ENCODE results near the gene NAP1L1.

NAP1L1 gene

DNA sequence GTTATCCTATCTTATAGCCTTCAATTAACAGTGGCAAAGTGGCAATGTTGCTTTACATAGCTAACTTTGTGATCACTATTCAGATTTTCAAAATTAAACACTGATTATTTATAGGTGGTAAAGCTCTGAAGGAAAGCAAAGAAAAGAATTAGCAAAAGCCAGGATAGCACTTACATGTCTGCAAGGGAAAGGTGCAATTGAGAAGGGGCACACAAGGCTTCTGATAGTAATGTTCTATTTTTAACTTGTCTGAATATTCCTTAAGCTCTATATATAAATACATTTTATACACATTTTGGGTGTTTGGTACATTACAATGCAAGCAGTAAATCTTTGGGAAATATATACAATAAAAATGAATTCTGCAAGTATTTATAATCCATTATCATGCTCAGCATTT is 10.9 kb downstream of the NAP1L1 start:
- H3K27ac ChIP-seq, result no peak overlapping the region
- TF ChIP-seq, protein P1, sequence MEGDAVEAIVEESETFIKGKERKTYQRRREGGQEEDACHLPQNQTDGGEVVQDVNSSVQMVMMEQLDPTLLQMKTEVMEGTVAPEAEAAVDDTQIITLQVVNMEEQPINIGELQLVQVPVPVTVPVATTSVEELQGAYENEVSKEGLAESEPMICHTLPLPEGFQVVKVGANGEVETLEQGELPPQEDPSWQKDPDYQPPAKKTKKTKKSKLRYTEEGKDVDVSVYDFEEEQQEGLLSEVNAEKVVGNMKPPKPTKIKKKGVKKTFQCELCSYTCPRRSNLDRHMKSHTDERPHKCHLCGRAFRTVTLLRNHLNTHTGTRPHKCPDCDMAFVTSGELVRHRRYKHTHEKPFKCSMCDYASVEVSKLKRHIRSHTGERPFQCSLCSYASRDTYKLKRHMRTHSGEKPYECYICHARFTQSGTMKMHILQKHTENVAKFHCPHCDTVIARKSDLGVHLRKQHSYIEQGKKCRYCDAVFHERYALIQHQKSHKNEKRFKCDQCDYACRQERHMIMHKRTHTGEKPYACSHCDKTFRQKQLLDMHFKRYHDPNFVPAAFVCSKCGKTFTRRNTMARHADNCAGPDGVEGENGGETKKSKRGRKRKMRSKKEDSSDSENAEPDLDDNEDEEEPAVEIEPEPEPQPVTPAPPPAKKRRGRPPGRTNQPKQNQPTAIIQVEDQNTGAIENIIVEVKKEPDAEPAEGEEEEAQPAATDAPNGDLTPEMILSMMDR (IDR thresholded peaks at IDR 0.05; ENCODE audit: low read depth, low read length), result no peak
- H3K27me3 ChIP-seq (ENCODE audit: insufficient read depth, low read depth, severe bottlenecking), result no peaks in the 10 kb centered on the region
- peaks cover 48% of the 10 kb centered on the region for H3K36me3 ChIP-seq
- no peaks in the 10 kb centered on the region for H3K9me3 ChIP-seq (ENCODE audit: severe bottlenecking)
- no peak for DNase-seq
- no peak overlapping the region for H3K4me3 ChIP-seq (ENCODE audit: low read depth, low read length)

DNA sequence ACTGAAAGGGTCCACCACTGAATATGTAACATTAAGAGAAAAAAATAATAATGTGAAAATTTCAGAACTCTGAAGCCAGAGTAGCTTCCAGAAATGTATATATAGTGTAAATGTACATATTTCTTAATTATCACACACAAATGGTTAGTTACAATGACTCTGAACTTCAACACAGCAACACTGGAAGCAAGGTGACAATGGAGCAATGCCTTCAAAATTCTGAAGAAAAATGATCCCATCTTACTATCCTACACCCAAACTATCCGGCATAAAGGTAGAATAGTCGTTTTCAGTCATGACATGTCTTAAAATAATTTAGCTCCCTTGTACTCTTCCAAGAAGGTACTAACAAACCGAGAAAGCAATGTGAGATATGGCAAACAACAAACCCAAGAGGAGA is 11.9 kb downstream of the NAP1L1 start:
- no peaks in the 10 kb centered on the region for H3K9me3 ChIP-seq (ENCODE audit: severe bottlenecking)
- TF ChIP-seq, protein P1 (IDR thresholded peaks at IDR 0.05; ENCODE audit: low read depth, low read length), result no peak
- no peaks in the 10 kb centered on the region for H3K27me3 ChIP-seq (ENCODE audit: insufficient read depth, low read depth, severe bottlenecking)
- H3K4me3 ChIP-seq (ENCODE audit: low read depth, low read length), result no peak overlapping the region
- DNase-seq, result no peak
- H3K27ac ChIP-seq, result no peak overlapping the region
- peaks cover 57% of the 10 kb centered on the region for H3K36me3 ChIP-seq

DNA sequence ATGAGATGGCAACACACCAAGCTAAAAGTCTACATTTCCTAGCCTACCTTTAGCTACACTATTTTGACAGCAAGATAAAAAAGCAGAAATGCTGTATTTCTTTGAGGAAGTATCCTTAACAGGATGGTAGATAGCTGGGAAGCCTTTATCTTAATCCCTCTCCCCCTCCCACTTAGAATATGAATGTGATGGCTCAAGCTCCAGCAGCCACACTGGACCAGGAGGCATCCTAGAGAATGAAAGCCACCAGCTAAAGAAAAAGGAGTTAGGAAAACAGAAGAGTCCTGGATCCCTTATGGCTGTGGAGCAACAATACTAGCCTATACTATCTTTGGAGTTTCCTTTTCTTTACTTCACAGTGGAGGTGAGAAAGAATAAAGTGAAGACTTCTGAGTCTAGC is 15.1 kb downstream of the NAP1L1 start:
- TF ChIP-seq, protein P1 (IDR thresholded peaks at IDR 0.05; ENCODE audit: low read depth, low read length), result no peak
- no peak overlapping the region for H3K27ac ChIP-seq
- H3K9me3 ChIP-seq (ENCODE audit: severe bottlenecking), result no peaks in the 10 kb centered on the region
- peaks cover 73% of the 10 kb centered on the region for H3K36me3 ChIP-seq
- no peaks in the 10 kb centered on the region for H3K27me3 ChIP-seq (ENCODE audit: insufficient read depth, low read depth, severe bottlenecking)
- no peak overlapping the region for H3K4me3 ChIP-seq (ENCODE audit: low read depth, low read length)
- no peak for DNase-seq

DNA sequence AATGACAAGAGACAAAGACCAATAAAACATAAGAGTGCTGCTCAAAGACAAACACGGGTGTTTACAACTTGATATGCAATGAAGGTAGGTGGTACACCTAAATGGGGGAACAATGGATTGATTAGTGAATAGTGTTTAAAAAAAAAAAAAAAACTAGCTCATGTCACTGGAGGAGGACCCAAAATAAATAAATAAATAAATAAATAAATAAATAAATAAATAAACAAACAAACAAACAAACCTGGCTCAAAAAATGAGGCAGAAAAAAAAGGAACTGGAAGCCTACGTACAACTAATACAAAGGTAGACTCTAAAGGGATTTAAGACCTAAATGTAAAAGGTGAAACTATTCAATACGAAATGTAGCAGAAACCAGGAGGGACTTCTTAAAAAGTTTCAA is 18.6 kb downstream of the NAP1L1 start:
- Histone ChIP-seq H3K36me3 (peaks cover 77% of the 10 kb centered on the region), H3K9me3 (ENCODE audit: severe bottlenecking) (no peaks in the 10 kb centered on the region), H3K4me3 (ENCODE audit: low read depth, low read length) (no peak overlapping the region), H3K27ac (no peak overlapping the region), H3K27me3 (ENCODE audit: insufficient read depth, low read depth, severe bottlenecking) (no peaks in the 10 kb centered on the region)
- TF ChIP-seq, protein P1 (IDR thresholded peaks at IDR 0.05; ENCODE audit: low read depth, low read length), result no peak
- no peak for DNase-seq

DNA sequence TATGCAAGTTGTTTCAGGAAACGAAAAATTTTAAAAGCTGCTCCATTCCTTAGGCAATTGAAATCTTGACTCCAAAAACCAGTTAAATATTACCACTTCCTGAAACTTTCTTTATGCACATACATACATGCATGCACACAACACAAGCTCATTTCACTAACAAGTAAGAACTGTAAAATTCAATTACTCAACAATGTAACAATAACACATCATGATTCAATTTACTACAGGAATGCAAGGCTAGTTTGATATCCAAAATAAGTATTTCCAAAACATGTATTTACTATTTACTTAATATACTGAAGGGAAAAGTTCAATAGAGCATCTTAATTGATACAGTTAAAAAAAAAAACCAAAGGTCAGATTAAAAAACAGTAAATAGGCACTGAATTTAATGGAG is 19.6 kb downstream of the NAP1L1 start:
- TF ChIP-seq, protein P1 (IDR thresholded peaks at IDR 0.05; ENCODE audit: low read depth, low read length), result no peak
- no peak overlapping the region for H3K4me3 ChIP-seq (ENCODE audit: low read depth, low read length)
- no peak for DNase-seq
- no peaks in the 10 kb centered on the region for H3K27me3 ChIP-seq (ENCODE audit: insufficient read depth, low read depth, severe bottlenecking)
- H3K36me3 ChIP-seq, result peaks cover 77% of the 10 kb centered on the region
- H3K27ac ChIP-seq, result no peak overlapping the region
- H3K9me3 ChIP-seq (ENCODE audit: severe bottlenecking), result no peaks in the 10 kb centered on the region

DNA sequence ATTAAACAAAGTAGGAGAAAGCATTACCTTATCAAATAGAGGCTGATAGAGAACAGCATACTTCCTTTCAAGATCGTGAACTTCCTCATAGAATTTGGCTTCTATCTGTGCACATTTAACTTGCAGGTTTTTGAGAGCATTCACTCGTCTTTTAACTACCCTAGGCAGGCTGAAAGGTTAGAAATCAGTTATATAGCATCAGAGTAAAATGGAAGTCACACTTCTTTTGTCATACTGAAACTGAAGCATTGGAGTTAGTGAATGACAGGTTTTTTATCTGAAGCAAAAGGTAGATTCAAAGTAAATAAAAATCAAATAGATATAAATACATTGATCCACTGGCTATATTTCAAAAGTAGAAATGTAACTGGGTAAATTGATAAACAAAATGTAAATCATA is 24.4 kb downstream of the NAP1L1 start:
- no peaks in the 10 kb centered on the region for H3K27me3 ChIP-seq (ENCODE audit: insufficient read depth, low read depth, severe bottlenecking)
- no peak overlapping the region for H3K27ac ChIP-seq
- TF ChIP-seq, protein P1 (IDR thresholded peaks at IDR 0.05; ENCODE audit: low read depth, low read length), result no peak
- no peak for DNase-seq
- no peak overlapping the region for H3K4me3 ChIP-seq (ENCODE audit: low read depth, low read length)
- peaks cover 76% of the 10 kb centered on the region for H3K36me3 ChIP-seq
- H3K9me3 ChIP-seq (ENCODE audit: severe bottlenecking), result no peaks in the 10 kb centered on the region
